Stimulated activated CD4-positive, alpha-beta T cell treated with anti-CD3 and anti-CD28 coated beads, Interleukin-2, amount 100 ng/mL, for 4 hours (primary cell): ENCODE measurements around the gene DYNLT1.
"Not testable (repeated sequence)": the region's sequence is repeated elsewhere in the genome, so short reads cannot be mapped to it uniquely, and the experiment has no call there.

Experiments
- DNase-seq: peaks from one replicate; pipeline ENCODE4 v3.0.0-alpha.2; 2020; ENCODE audit warnings: low read depth

DYNLT1 gene

DNA sequence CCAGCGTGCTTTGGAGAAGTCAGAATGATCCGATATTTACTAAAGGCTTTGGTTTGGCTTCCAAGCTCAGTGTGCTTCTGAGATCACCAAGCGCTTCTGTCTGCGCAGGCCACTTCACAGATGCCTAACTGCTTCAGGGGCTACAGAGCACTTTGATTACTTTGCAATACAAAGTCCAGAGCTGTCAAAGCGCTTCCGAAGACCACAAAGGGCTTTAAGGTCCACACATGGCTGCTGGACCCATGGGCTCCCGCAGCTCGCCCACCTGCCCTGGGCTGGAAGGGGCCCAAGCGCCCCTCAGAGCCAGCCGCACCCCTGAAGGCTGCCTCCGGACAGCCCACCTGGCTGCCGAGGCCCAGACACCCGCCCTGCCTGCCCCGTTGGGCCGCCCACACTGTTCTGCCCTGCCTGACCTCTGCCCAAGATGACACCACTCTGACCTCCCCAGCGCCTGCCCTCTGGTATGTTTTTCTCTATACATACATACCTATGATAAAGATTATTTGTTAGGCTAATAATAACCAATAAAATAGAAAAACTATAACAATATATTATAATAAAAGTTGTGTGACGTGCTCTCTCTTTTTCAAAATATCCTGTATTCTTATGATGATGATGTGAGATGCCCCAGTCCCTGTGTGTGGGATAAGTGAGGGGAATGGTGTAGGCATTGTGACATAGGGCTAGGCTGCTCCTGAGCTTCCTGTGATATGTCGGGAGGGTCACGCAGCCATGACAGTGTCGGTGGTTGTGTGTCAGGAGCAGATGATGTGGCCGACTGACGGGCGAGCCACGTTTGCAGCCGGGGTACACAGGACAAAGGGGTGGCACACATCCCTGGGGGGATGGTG, 22.6 kb downstream of the DYNLT1 start:
- no peak for DNase-seq

DNA sequence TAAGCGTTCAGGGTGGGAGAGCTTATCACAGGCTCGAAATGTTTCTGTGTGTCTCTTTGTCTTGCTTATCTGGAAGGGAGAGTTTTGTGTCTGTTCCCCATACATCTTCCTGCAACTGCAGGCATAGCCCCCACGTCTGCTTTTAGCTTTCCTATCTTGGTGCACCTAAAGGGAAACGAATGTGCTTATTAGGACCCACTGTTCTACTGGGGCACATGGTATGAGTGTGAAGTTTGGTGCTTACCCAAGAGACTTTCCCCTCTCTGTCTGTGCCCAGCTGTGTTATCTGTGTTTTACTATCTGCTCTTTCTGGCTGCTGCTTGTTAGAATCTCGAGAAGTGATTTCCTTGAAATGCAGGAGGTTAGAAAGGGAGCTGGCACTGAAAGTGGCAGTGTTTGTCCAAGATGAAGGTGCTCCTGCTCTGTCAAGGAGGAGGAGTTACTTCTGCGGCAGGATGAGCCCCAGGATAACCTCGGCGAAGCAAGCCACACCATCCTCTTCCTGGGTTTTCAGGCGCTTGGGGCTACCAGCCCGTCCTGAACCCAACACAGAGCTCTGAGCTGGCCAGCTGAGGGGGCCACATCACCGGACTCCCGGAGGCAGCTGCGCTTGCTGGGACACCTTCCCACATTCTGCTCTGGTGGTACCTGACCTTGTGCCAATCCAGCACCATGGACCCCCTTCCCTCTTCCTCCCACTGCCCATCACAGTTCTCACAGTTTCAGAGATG, 23.4 kb downstream of the DYNLT1 start:
- no peak for DNase-seq

DNA sequence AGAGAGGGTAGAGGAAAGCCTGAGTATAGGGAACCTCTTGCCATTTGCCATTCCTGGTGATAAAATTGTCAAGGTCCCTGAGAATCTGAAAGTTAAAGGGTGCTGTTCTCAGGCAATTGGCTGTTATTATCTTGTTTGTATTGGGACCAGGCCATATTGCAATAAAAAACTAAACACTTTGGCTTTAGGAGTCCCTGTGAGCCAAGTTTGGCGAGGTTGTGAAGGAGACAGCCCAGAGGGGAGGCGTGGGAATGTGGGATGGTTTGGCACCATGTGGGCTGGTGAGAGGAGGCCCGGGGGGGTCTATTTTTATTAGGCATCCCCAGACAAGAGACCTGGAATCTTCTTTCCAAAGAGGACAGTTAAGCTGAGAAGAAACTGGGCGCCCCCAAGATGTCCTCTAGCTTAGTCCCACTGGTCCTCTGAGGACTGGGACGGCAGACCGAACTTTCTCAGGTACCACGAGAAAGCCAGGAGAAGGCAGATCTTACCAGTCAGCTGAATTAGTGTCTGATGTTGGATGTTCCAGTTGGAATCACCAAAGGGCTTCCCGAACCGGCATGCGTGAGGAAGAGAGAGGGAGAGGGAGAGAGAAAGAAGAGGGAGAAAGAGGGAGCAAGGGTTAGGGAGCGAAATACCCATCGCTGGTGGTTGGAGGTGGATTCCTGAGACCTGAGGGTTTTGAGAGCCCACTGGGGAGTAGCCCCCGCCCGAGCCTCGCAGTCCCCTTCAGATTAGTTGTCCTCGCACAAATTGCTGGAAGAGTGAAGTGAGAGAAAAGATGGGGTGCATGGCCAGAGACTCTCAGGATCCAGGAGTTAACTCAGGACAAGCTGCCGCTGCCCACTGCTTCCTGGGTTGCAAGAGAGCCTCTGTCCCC, 24.4 kb downstream of the DYNLT1 start:
- no peak for DNase-seq

DNA sequence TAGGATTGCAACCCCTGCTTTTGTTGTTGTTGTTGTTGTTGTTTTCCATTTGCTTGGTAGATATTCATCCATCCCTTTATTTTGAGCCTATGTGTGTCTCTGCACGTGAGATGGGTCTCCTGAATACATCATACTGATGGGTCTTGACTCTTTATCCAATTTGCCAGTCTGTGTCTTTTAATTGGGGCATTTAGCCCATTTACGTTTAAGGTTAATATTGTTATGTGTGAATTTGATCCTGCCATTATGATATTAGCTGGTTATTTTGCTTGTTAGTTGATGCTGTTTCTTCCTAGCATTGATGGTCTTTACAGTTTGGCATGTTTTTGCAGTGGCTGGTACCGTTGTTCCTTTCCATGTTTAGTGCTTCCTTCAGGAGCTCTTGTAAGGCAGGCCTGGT, 26.3 kb downstream of the DYNLT1 start:
- DNase-seq, result not testable (repeated sequence)

DNA sequence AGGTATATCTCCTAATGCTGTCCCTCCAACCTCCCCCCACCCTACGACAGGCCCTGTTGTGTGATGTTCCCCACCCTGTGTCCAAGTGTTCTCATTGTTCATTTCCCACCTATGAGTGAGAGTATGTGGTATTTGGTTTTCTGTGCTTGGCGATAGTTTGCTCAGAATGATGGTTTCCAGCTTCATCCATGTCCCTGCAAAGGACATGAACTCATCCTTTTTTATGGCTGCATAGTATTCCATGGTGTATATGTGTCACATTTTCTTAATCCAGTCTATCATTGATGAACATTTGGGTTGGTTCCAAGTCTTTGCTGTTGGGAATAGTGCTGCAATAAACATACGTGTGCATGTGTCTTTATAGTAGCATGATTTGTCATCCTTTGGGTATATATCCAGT, 29.9 kb downstream of the DYNLT1 start:
- DNase-seq, result not testable (repeated sequence)

DNA sequence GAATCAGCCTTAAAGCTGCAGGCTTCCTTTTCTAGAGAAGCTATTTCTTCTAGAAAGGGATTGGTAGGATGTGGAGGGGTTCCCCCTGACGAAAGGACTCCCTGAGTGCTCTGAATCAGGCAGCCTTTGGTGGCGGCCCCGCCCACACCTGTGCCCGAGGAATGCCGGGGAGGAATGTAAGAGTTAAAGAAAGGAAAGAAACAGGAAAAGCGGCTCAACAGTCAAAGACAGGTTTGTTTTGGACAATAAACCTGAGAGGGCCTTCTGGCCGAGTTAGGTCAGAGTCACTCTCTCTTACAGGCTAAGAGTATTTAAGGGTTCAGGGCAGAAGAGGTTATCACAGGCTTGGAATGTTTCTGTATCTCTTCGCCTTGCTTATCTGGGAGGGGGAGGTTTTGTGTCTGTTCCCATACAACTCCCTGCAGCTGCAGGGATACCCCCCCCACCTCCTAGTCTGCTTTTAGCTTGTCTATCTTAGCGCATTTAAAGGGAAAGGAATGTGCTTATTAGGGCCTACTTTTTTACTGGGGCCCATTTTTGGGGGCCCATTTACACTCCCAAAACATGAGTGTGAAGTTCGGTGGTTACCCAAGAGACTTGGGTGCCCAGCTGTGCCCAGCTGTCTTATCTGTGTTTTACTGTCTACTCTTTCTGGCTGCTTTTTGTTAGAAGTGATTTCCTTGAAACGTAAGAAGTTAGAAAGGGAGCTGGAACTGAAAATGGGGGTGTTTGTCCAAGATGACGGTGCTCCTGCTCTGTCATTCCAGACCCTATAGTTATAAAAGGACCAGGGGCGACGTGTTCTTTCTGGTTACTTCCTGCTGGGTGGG, 32.8 kb downstream of the DYNLT1 start:
- no peak for DNase-seq

DNA sequence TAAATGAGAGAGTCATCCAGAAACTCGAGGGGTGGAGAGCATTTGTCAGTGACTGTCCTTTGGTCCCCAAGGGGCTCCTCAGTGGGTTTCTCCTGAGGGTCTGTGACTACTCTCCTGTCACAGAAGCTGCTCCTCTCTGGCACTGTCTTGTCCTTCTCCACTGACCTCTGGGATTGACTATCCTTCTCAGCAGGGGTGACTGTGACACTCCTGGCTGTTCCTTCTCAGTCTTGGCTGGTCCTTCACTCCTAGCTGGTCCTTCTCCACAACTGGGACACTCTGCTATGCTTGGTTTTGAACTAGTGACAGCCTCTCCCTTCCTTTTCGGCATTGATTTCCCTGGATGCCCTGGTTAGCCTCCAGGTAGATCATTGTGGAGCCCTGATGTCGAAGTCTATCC, 33.5 kb downstream of the DYNLT1 start:
- DNase-seq, result no peak

DNA sequence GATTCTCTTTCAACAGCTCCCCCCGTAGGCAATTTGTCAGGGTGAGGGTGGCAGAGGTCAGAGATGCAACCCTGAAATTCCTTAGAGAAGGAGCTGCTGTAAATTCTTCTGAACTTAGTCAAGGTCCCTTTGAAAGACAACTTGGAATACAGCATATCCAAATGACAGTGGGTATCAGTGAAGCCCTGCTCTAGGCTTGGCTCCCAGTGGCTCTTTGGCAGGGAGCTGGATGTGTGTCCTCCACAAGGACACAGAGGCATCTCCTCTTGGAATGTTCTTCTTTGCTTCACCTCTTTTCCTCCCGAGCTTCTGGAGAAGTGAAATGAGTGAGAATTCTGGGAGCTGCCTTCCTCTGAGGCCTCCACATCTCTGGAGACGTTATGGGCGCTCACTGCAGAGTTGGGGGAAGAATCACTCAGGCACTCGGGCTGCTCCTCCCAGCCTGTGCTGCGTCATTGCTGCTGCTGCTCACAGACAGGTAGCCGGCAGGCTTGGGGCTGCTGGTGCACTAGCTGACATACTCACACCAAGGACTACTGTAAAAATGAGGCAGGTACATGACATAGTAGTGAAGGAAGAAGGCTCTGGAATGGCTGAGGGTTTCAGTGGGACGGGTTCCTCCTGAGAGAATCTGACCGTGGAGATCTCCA, 34.1 kb downstream of the DYNLT1 start:
- no peak for DNase-seq

DNA sequence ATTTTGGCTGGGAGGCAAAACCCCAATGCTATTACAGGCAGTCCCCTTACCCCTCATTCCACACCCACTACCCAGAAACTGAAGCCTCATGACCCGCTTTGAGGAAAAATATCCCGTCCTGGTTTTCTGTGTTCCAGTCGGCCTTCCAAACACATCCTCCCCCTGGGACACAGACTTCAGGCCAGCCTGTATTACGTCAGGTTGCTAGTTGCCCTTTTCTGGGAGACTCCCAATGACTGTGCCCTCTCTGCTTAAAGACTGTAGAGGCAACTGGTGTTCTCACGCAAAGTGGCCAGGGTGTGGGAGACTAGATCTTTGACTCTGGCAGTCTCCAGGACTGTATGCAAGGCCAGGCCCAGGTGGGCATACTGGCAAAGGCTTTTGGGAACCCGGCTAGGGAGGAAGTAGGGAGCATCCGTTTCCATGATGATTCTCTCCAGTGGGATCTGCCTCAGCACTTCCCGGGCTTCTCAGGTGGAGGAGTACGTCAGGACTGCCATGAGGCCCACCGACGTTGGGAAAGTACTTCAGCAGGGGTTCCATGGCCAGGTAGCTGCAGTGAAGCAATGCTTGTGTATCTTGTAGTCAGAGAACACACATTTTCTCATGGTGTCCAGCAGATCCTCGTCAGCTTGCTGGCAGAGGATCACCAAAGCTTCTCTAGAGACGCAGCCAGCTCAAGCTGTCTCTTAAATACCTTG, 34.9 kb downstream of the DYNLT1 start:
- no peak for DNase-seq

DNA sequence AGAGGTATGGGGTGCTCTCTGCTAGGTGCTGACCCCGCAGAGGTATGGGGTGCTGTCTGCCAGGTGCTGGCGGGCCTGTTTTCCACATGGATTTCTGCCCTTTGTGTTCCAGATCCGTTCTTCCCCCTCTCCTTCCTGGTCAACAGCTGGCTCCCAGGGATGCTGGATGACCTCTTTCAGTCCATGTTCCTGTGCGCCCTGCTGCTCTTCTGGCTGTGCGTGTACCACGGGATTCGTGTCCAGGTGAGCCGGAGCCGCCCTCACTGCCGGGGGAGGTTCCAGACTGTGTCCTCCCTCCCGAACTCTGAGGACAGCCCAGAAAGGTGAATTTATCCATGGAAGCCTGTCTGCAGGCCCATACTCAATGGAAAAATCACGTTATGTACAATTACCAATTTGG, 36.3 kb downstream of the DYNLT1 start:
- DNase-seq, result no peak

DNA sequence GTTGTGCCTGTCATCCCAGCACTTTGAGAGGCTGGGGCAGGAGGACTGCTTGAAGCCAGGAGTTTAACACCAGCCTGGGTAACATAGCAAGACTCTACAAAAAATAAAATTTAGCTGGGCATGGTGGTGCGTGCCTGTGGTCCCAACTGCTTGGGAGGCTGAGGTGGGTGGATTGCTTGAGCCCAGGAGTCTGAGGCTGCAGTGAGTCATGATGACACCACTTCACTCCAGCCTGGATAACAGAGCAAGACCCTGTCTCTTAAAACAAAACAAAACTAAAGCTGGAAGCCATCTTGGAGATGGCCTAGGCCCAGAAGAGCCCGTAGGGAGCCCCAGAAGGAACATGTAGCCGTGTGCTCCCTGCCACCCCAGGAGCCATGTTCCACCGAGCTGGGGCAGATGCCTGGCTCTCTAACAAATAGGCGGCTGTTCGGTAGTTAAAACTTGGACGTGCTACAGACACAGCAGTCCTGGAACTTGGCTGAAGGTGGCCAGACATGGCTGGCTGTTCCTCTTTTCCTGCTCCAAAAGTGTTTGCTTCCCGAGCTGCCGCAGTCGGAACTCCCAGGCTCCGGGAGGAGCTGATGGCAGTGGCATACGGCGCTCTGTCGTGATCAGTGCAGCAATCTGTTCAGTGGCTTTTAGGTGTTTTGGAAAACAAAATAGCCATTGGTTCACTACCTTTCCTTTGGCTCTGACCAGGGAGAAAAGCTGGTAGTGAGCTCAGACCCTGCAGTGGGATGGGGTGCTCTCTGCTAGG, 37.0 kb downstream of the DYNLT1 start:
- DNase-seq, result no peak

DNA sequence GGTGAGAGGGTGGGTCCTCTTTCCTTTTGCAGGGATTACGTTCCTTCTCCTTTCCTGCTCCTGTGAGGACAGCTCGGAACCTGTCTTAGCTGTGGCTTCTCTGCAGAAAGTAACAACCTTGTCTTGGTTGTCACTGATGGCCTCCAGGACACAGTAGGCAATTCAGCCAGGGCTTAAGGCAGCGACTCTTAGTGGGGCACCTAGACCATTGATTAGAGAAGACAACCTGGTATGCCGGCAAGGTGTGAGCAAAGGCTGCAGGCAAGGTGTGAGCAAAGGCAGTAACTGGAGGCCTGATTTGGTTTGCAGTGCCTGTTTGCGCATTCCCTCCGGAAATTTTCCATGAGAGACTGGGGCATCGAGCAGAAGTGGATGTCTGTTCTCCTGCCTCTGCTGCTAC, 37.6 kb downstream of the DYNLT1 start:
- no peak for DNase-seq

DNA sequence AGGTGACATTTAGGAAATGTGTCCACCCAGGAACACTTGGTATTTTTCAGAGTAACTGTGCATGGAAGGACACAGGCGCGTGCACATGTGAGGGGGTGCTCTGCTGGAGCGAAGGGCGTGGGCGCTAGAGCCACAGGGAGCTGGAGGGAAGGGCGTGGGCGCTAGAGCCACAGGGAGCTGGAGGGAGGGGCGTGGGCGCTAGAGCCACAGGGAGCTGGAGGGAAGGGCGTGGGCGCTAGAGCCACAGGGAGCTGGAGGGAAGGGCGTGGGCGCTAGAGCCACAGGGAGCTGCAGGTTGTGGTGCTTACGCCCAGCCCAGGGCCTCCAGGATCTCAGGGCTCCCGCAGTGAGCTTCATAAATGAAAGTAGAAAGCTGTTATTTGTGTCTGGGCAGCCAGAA, 38.5 kb downstream of the DYNLT1 start:
- not testable (repeated sequence) for DNase-seq

DNA sequence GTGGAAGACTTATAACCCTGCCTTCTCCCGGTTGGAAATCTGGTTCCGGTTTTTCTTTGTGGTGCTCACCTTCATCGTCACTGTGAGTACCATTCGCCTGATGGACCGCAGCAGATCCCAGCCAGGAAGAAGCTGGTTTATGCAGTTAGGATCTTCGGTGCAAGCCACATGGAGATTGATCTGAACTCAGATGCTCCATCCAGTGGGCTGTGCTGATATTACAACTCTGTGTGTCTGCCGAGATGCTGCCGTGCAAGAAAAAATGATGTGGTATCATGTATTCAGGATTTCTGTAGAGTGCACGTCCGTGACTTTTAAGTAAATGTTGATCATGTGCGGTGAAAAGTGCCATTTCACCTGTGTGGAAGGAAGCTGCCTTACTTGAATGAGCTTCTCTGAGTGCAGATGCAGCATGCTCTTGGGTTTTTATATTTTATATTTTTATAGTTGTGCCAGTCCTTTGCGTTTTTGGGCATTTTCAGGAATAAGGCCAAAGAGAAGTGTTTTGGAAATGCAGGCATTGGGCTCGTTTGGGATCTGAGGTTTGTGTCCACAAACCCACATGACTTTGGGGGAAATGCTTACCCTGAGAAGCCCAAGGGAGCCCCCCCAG, 39.2 kb downstream of the DYNLT1 start:
- DNase-seq, result peak; percentile 9

DNA sequence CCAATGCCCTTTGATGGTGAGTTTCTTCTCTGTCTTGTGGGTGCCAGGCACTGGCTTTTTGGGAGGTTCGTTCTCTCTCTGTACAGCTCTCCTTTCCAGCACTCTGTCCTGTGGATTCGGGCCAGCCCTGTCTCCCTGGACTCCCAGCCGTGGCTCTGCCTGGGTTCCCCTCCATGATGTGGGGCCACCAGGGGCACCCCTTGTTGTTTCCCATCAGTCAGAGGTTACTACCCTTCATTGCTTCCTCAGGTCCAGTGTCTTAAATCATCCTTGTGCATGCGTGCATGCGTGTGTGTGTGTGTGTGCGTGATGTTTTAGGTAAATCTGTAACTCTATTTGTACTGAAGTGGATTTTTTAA, 40.5 kb downstream of the DYNLT1 start:
- no peak for DNase-seq

DNA sequence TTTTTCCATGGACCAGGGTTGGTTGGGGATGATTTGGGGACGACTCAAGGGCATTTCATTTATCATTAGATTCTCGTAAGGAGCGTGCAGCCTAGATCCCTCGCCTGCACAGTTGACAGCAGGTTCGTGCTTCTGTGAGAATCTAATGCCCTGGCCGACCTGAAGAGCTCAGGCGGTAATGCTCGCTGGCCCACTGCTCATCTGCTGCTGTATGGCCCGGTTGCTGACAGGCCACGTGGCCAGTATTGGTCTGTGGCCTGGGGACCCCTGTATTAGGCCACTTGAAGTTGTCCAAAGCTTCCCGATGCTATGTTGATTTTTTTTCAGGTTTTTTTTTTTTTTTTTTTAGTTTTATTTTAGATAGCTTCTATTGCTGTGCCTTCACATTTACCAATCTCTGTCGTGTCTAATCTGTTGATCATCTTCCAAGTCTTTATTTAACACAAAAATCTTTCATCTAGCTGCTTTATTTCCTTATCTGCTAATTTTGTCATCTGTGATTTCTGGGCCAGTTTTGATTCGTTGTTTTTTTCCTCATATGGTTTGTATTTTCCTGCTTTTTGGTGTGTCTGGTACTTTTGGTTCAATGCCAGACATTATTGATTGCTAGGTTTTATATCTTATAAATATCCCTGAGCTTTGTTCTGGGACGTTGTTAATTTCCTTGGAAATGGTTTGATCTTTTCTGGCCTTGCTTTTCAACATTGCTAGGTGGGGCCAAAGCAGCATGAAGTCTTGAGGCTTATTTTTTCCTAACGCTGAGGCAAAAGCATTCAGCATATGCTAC, 41.1 kb downstream of the DYNLT1 start:
- DNase-seq, result no peak

DNA sequence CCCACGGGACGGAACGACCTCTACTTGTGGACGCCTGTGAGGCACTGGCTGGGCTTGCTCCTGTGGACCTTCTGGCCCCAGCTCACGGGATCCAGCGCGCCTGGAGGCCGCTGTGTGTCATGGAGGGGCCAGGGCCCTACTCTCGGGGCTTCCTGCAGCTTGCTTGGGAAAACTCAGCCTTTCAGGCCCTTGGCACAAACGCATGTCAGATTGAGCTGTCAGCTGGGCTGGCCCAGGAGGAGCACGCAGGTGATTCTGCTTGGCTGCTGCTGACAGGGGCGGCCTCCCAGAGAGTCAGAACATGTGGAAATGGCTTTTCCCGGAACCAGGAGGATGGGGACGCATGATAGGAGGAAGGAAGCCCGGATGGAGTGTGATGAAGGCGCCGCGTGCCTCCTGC, 44.9 kb downstream of the DYNLT1 start:
- no peak for DNase-seq

DNA sequence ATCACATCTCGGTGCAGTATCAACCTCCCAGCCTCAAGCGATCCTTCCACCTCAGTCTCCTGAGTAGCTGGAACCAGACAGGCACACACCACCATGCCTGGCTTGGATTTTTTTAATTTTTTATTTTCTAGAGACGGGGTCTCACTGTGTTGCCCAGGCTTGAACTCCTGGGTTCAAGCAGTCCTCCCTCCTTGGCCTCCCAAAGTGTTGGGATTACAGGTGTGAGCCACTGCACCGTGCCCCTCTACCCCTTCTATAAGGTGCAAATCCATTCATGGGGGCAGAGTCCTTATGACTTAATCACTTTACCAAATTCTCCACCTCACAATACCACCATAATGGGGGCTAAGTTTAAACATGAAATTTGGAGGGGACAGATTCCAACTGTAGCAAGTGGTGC, 47.0 kb downstream of the DYNLT1 start:
- DNase-seq, result no peak

DNA sequence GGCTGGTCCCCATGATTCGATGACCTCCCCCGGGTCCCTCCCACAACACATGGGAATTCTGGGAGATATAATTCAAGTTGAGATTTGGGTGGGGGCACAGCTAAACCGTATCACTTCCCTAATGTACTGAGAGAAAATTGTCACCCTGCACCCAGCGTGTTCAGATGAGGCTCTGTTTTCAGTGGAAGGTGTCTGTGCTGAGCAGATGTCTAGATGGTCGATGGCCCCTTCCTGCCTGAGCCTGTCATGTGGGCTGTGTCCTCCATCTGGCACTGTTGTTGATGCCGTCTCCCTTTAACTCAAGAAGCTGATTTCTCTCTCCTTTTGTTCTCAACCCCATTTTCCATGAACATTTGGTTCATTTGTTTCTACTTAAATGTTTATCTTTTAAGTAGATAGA, 47.7 kb downstream of the DYNLT1 start:
- no peak for DNase-seq
